Measurements from ENCODE around the gene CHMP1B.

Gene CHMP1B

DNA sequence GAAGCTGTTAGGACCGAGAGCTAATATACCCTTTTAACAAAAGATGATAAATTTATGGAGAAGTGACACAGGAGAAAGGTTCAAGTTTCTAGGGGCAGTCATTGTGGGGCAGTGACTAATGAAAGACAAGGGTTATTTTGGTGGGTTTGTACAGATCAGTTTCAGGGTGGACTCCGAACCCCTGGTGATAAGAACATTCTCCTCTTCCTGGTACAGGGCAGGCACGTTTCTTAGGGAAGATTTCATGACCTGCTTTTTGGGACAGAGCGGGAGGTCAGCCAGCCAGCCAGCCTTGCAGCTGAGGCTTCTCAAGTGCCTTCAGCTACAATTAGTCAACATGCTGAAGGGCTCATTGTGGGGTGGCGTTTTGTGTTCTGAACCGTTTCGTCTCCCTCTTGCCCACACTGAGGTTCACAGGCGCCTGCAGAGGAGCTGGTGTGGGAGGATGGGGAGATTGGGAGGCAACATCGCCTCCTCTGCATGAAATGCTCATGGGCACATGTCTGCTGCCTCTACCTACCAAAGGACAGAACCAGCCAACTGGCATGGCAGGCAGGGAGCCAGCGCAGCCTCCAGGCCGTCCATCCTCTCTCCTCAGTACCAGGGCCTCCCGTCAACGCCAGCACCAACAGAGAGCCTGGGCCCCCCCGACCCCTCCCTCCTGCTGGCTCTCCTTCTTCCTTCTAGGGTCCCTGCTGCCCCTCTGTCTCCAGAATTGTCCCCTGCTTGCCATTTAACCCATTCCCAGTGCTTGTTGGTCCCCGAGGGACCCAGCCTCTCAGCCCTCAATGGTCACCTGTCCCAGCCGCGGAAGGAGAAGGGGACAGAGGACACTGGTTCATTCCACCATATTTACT lies 9.6 kb downstream of the CHMP1B start:
- TF ChIP-seq, protein P1, sequence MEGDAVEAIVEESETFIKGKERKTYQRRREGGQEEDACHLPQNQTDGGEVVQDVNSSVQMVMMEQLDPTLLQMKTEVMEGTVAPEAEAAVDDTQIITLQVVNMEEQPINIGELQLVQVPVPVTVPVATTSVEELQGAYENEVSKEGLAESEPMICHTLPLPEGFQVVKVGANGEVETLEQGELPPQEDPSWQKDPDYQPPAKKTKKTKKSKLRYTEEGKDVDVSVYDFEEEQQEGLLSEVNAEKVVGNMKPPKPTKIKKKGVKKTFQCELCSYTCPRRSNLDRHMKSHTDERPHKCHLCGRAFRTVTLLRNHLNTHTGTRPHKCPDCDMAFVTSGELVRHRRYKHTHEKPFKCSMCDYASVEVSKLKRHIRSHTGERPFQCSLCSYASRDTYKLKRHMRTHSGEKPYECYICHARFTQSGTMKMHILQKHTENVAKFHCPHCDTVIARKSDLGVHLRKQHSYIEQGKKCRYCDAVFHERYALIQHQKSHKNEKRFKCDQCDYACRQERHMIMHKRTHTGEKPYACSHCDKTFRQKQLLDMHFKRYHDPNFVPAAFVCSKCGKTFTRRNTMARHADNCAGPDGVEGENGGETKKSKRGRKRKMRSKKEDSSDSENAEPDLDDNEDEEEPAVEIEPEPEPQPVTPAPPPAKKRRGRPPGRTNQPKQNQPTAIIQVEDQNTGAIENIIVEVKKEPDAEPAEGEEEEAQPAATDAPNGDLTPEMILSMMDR (conservative IDR thresholded peaks at IDR 0.05) = no peak
- no peak for TF ChIP-seq ZFX (IDR thresholded peaks at IDR 0.05)
- H3K27ac ChIP-seq = no peak overlapping the region

GRCh38 chr18:11861583-11862288 lies 10.5 kb downstream of the CHMP1B start:
- H3K27ac ChIP-seq = no peak overlapping the region
- TF ChIP-seq, protein P1 (conservative IDR thresholded peaks at IDR 0.05) = no peak
- TF ChIP-seq ZFX (IDR thresholded peaks at IDR 0.05) = no peak

- TF ChIP-seq ZFX (IDR thresholded peaks at IDR 0.05) = no peak
- TF ChIP-seq, protein P1 (conservative IDR thresholded peaks at IDR 0.05) = no peak
- no peak overlapping the region for H3K27ac ChIP-seq
These were observed 11.4 kb downstream of the CHMP1B start for GRCh38 chr18:11862468-11863137.

- TF ChIP-seq, protein P1 (conservative IDR thresholded peaks at IDR 0.05) = no peak
- TF ChIP-seq ZFX (IDR thresholded peaks at IDR 0.05) = no peak
- no peak overlapping the region for H3K27ac ChIP-seq
These were observed 13.3 kb downstream of the CHMP1B start for GRCh38 chr18:11864471-11864870.

- no peak overlapping the region for H3K27ac ChIP-seq
- TF ChIP-seq, protein P1 (conservative IDR thresholded peaks at IDR 0.05) = no peak
- no peak for TF ChIP-seq ZFX (IDR thresholded peaks at IDR 0.05)
These were observed 13.9 kb downstream of the CHMP1B start for GRCh38 chr18:11865071-11865470.

- H3K27ac ChIP-seq = no peak overlapping the region
- TF ChIP-seq, protein P1 (conservative IDR thresholded peaks at IDR 0.05) = no peak
- TF ChIP-seq ZFX (IDR thresholded peaks at IDR 0.05) = no peak
These were observed 15.1 kb downstream of the CHMP1B start for GRCh38 chr18:11866329-11866728.
